GM12873 (cell line): ENCODE data around the gene ABCD2.
A peak's percentile ranks its signal among the peaks of the same experiment; 100 is the strongest.

ENCODE experiments used
- TF ChIP-seq, protein P1 (sequence below): IDR thresholded peaks from 2 replicates; pipeline ENCODE4 v1.5.1; 2012; ENCODE audit warnings: low read depth, mild to moderate bottlenecking, moderate library complexity, low read length, control low read depth; ENCODE audit not compliant: insufficient read depth; ENCODE audit errors: missing control alignments

Gene ABCD2

DNA sequence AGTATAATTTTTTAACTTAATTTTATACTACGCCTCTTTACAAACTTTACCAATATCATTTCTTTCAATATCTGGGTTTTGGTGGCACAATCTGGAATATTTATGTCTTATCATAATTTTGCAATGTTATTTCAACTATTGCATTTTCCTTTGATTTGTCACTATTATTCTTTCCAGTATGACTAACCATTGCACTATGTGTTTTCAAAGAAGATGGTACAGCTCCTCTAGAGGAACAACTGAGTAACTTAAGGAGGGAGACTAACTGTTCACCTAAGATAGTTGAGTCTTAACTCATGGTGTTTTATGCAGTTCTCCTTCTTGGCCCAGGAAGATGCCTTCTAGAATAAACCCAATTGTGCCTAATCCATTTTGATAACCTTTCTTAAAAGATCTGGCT is 116.2 kb downstream of the ABCD2 start:
- TF ChIP-seq, protein P1, sequence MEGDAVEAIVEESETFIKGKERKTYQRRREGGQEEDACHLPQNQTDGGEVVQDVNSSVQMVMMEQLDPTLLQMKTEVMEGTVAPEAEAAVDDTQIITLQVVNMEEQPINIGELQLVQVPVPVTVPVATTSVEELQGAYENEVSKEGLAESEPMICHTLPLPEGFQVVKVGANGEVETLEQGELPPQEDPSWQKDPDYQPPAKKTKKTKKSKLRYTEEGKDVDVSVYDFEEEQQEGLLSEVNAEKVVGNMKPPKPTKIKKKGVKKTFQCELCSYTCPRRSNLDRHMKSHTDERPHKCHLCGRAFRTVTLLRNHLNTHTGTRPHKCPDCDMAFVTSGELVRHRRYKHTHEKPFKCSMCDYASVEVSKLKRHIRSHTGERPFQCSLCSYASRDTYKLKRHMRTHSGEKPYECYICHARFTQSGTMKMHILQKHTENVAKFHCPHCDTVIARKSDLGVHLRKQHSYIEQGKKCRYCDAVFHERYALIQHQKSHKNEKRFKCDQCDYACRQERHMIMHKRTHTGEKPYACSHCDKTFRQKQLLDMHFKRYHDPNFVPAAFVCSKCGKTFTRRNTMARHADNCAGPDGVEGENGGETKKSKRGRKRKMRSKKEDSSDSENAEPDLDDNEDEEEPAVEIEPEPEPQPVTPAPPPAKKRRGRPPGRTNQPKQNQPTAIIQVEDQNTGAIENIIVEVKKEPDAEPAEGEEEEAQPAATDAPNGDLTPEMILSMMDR = peak; percentile 3

DNA sequence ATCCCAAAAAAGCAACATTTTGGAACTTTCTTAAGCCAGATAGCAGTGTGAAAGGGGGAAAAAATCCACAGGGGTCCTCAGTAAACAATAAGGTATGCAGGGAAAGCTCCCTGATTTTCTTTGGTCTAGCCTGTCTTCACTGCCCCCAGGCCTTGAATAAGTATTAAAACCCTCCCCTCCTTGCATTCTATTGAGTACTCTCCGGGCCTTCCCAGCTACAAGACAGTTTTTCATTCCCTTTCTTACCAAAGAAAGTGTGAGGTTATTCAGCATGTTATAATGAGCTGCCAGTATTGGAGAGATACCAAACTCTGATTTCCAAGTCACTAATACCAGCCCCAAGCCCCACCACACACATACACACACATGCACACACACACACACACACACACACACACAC is 116.9 kb downstream of the ABCD2 start:
- TF ChIP-seq, protein P1 = no peak
